ENCODE measurements around the gene HELZ2. TPM values are rescaled to one million over a fixed set of nuclear protein-coding genes. Genes with fewer than 3 reads are reported as not detected.

The HELZ2 gene
- polyA plus RNA-seq, 3 donors: 3.0 to 15.5 (median 3.3) TPM

DNA sequence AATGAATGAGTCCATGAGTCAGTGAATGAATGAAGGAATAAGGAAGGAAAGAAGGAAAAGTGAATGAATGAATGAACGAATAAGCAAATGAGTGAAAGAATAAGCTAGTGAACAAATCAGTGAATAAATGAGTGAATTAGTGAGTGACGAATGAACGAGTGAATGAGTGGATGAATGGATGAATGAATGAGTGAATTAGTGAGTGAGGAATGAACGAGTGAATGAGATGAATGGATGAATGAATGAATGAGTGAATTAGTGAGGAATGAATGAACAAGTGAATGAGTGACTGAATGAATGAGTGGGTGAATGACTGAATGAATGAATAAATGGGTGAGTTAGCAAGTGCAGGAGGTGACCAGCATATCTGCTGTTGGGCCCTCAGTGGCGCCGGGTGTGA, 30.3 kb downstream of the HELZ2 start:
- no peaks in the 10 kb centered on the region for H3K36me3 Mint-ChIP-seq
- H3K4me1 ChIP-seq (ENCODE audit: control insufficient read depth in 1 of 2, insufficient read depth in 2 of 2, low read length in 2 of 2): peaks cover 0 to 2% of the 10 kb centered on the region in 2 donors
- 95% methylated on average over 6 of the region's 6 CpGs for WGBS (ENCODE audit: insufficient coverage)

GRCh38 chr20:63543131-63543530, 30.9 kb downstream of the HELZ2 start:
- H3K27ac Mint-ChIP-seq: no peak overlapping the region

More for the DNA sequence above, 30.3 kb downstream of the HELZ2 start:
- Histone ChIP-seq H3K9ac (ENCODE audit: insufficient read depth, low read length, poor library complexity, severe bottlenecking) (no peak overlapping the region), H3K9me3 (replicated peaks in 1 of 2; ENCODE audit: control insufficient read depth in 1 of 2, insufficient read depth in 1 of 2, low read length in 2 of 2) (no peaks in the 10 kb centered on the region), H3K4me2 (replicated peaks; ENCODE audit: extremely low read depth, low read length, poor library complexity, severe bottlenecking) (no peak overlapping the region), H4K20me1 (ENCODE audit: insufficient read depth, low read length) (no peaks in the 10 kb centered on the region), H3K79me2 (ENCODE audit: insufficient read depth, low read length) (no peaks in the 10 kb centered on the region), H3K27me3 (ENCODE audit: control insufficient read depth in 2 of 2, insufficient read depth in 2 of 2, low read length in 2 of 2) (peaks cover 0 to 49% of the 10 kb centered on the region in 2 donors), H2AFZ (ENCODE audit: insufficient read depth, low read depth, low read length, poor library complexity, severe bottlenecking) (no peak overlapping the region), H3K4me3 (replicated peaks in 1 of 3; ENCODE audit: low read depth in 2 of 3, low read length in 3 of 3) (no peak overlapping the region), H3K27ac (ENCODE audit: low read depth in 1 of 2, low read length in 2 of 2) (no peak overlapping the region), H3K36me3 (replicated peaks in 1 of 2; ENCODE audit: control insufficient read depth in 1 of 2, insufficient read depth in 2 of 2, low read length in 2 of 2) (no peaks in the 10 kb centered on the region)
- Mint-ChIP-seq H3K27me3 (ENCODE audit: low read depth in 3 of 3) (peaks cover 19 to 60% (median 26%) of the 10 kb centered on the region in 3 donors), H3K27ac (no peak overlapping the region), H3K4me1 (peaks cover 2% of the 10 kb centered on the region), H3K4me3 (peak overlapping the region in 1 of 2 donors; percentile 1), H3K9me3 (peaks cover 0 to 1% (median 0%) of the 10 kb centered on the region in 7 donors)
- no peak for DNase-seq
- TF ChIP-seq, protein P1, sequence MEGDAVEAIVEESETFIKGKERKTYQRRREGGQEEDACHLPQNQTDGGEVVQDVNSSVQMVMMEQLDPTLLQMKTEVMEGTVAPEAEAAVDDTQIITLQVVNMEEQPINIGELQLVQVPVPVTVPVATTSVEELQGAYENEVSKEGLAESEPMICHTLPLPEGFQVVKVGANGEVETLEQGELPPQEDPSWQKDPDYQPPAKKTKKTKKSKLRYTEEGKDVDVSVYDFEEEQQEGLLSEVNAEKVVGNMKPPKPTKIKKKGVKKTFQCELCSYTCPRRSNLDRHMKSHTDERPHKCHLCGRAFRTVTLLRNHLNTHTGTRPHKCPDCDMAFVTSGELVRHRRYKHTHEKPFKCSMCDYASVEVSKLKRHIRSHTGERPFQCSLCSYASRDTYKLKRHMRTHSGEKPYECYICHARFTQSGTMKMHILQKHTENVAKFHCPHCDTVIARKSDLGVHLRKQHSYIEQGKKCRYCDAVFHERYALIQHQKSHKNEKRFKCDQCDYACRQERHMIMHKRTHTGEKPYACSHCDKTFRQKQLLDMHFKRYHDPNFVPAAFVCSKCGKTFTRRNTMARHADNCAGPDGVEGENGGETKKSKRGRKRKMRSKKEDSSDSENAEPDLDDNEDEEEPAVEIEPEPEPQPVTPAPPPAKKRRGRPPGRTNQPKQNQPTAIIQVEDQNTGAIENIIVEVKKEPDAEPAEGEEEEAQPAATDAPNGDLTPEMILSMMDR (IDR thresholded peaks at IDR 0.05): no peak
- intact Hi-C loops (cut with micrococcal nuclease): no loop called here

More at GRCh38 chr20:63543131-63543530, 30.9 kb downstream of the HELZ2 start:
- H3K4me3 ChIP-seq (replicated peaks in 1 of 3; ENCODE audit: low read depth in 2 of 3, low read length in 3 of 3): no peak overlapping the region
- peaks cover 4 to 8% of the 10 kb centered on the region in 2 donors for H3K4me1 ChIP-seq (ENCODE audit: control insufficient read depth in 1 of 2, insufficient read depth in 2 of 2, low read length in 2 of 2)
- H3K27ac ChIP-seq (ENCODE audit: low read depth in 1 of 2, low read length in 2 of 2): no peak overlapping the region
- H3K27me3 ChIP-seq (ENCODE audit: control insufficient read depth in 2 of 2, insufficient read depth in 2 of 2, low read length in 2 of 2): peaks cover 0 to 44% of the 10 kb centered on the region in 2 donors
- no peak overlapping the region for H2AFZ ChIP-seq (ENCODE audit: insufficient read depth, low read depth, low read length, poor library complexity, severe bottlenecking)
- H3K4me1 Mint-ChIP-seq: peaks cover 4% of the 10 kb centered on the region
- intact Hi-C loops (cut with micrococcal nuclease): no loop called here
- H3K36me3 ChIP-seq (replicated peaks in 1 of 2; ENCODE audit: control insufficient read depth in 1 of 2, insufficient read depth in 2 of 2, low read length in 2 of 2): no peaks in the 10 kb centered on the region
- DNase-seq: no peak
- H3K27me3 Mint-ChIP-seq (ENCODE audit: low read depth in 3 of 3): peaks cover 17 to 54% (median 20%) of the 10 kb centered on the region in 3 donors
- whole genome bisulfite sequencing (ENCODE audit: insufficient coverage): 93% methylated on average over 10 of the region's 10 CpGs
- TF ChIP-seq, protein P1 (IDR thresholded peaks at IDR 0.05): no peak
- peaks cover 0 to 1% (median 0%) of the 10 kb centered on the region in 7 donors for H3K9me3 Mint-ChIP-seq
- H3K9me3 ChIP-seq (replicated peaks in 1 of 2; ENCODE audit: control insufficient read depth in 1 of 2, insufficient read depth in 1 of 2, low read length in 2 of 2): no peaks in the 10 kb centered on the region
- H3K36me3 Mint-ChIP-seq: no peaks in the 10 kb centered on the region
- no peak overlapping the region for H3K4me3 Mint-ChIP-seq
- no peaks in the 10 kb centered on the region for H4K20me1 ChIP-seq (ENCODE audit: insufficient read depth, low read length)
- H3K4me2 ChIP-seq (replicated peaks; ENCODE audit: extremely low read depth, low read length, poor library complexity, severe bottlenecking): no peak overlapping the region
- H3K9ac ChIP-seq (ENCODE audit: insufficient read depth, low read length, poor library complexity, severe bottlenecking): no peak overlapping the region
- H3K79me2 ChIP-seq (ENCODE audit: insufficient read depth, low read length): no peaks in the 10 kb centered on the region

Measured in CD14-positive monocyte (primary cell).